ENCODE measurements around the gene IFT80.
A peak's percentile ranks its signal among the peaks of the same experiment; 100 is the strongest.

The IFT80 gene

DNA sequence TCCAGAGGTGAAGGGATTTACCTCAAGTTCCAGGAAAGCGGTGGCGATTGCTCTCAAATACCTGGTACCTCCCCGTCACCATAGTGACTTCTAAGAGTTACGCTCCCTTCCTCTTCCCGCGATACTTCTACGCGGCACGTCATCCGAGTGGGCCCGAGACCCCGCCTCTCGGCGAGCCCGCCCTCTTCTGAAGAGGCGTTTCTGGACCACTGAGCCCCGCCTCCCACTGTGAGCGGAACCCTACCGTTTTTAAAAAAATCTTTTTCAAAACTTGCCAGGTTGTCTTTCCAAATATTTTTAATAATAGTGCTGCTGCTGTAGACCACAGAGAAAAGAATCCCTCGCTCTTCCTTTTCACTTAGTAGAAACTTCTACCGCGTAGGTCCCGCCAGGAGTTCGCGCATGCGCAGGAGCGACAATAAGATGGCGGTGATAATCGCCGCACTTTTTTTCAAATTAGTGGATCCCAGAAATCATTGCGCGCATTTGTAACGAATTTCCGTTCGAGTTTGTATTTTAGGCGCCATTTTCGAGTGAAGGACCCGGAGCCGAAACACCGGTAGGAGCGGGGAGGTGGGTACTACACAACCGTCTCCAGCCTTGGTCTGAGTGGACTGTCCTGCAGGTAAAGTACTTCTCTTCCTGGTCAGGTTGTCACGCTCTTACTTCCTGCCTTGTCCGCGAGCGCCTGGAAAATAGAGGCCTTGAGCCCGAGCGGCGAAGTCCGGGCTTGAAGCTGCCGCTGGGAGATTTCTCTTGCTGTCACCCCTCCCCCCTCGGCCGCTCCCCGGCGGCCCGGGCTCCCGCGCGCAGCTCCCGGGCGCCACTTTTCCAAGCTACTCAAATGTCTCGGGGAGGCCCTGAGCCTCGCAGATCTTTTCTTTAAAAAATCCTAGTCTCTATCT lies at the start of gene IFT80, which contains the start of gene SMC4:
IFT80 (minus strand) TSS at position 101 of the 905 bp plus-strand sequence. CDS start 14,625 bp downstream, outside the sequence.
SMC4 (plus strand) TSS at position 526 of the 905 bp plus-strand sequence. CDS start 1,177 bp downstream, outside the sequence.
- DNase-seq, result peak; percentile 96

- no peak for DNase-seq
These were observed 48.5 kb upstream of the IFT80 start for GRCh38 chr3:160447544-160447943.

DNA sequence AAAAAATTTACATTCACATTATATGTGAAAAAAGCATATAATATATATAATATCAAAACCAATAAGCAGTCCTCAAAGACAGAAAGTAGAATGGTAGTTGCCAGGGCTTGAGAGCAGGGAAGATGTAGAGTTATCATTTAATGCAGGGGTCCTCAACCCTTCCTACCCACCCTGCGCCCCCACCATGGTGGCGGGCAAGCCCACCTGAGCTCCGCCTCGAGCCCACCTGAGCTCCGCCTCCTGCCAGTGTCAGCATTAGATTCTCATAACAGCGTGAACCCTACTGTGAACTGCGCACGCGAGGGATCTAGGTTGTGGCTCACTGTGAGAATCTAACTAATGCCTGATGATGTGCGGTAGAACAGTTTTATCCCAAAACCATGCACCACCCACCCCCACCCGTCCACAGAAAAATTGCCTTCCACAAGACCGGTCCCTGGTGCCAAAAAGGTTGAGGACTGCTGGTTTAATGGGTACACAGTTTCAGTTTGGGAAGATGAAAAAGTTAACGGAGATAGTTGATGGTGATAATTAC lies 47.6 kb upstream of the IFT80 start:
- no peak for DNase-seq

DNA sequence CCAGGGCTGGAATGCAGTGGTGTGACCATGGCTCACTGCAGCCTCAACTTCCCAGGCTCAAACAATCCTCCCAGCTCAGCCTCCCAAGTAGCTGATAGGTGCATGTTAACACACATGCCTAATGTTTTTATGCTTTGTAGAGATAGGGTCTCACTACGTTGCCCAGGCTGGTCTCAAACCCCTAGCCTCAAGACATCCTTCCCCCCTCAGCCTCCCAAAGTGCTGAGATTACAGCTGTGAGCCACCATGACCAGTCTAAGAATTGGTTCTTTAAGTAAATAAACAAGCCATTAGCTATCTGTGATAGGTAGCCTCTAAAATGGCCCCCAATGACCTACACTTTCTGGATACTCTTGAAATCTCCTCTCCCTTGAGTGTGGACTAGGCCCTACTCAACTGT lies 46.8 kb upstream of the IFT80 start:
- DNase-seq, result no peak

DNA sequence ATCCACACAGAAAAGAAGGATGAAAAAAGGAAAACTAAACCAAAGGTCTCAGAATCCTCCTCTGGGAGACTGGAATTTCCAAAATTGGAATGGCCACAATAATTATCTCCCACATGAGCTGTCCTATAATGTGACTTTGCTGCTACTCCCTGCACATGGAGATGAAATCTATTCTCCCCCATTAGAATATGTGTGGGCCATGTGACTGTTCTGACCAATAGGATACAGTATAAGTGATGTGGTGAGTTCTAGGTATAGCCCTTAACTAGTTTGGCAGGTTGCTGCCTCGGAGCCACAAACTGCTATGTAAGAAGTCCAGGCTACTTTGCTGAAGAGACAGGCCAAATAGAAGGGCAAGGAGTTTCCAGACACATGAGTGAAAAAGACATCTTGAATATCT lies 45.4 kb upstream of the IFT80 start:
- no peak for DNase-seq

- no peak for DNase-seq
These were observed 41.7 kb upstream of the IFT80 start for GRCh38 chr3:160440687-160441086.

DNA sequence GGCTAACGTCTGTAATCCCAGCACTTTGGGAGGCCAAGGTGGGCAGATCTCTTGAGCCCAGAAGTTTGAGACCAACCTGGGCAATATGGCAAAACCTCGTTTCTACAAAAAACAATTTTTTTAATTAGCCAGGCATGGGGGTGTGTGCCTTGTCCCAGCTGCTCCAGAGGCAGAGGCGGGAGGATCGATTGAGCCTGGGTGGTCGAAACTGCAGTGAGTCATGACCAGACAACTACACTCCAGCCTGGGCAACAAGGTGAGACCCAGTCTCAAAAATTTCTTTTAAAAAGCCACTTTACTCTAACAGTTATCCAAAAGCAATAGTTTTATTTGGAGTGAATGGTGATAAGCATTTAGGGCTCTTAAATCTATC lies 38.0 kb upstream of the IFT80 start:
- DNase-seq, result no peak

GRCh38 chr3:160435747-160436146 lies 36.7 kb upstream of the IFT80 start:
- no peak for DNase-seq

DNA sequence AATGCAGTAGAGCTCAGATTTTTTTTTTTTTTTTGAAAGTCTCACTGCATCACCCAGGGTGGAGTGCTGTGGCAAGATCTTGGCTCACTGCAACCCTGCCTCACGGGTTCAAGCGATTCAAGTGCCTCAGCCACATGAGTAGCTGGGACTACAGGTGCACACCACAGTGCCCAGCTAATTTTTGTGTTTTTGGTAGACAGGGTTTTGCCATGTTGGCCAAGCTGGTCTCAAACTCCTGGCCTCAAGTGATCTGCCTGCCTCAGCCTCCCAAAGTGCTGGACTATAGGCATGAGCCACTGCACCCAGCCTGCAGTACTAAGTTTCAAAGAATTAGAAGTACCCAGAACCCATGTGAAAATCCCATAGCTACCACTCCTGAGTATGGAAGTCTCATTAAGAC lies 36.1 kb upstream of the IFT80 start:
- DNase-seq, result no peak

DNA sequence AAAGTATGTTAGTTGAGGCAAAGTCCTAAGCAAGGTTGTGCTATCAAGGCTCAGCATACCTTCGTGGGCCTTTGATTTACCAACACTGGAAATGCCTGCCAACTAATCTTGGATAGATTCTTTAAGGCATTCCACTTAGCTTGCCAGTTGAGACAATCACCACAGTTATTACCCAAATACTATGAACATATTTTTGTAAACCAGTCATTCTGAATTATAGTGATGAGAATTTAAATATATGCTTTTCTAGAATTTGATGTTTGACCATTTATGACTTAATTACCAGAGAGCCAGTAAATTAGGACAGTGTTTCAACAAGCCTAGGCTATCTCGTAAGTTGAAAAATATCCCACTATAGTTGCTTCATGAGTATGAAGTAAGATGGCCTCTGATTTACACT lies 35.0 kb upstream of the IFT80 start:
- DNase-seq, result no peak

DNA sequence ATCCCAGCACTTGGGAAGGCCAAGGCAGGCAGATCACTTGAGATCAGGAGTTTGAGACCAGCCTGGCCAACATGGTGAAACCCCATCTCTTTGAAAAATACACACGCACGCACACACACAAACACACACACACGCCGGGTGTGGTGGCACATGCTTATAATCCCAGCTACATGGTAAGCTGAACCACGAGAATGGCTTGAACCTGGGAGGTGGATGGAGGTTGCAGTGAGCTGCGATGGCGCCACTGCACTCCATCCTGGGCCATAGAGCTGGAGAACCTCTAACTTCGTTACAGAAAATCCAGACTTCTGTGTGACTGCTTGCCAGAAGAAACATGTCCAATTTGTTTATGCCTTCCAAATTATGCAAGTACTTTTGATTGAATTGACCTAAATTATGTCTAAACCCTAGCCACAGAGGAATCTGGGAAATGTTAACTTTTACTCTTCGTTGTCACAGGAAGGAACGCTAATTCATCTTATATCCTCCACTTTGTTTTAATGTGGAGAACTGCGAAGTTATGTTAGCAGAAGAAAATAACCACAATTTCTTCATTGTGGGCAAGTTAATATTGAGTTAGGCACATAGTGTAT lies 28.9 kb upstream of the IFT80 start:
- DNase-seq, result no peak

- no peak for DNase-seq
These were observed 18.3 kb upstream of the IFT80 start for GRCh38 chr3:160417311-160417710.

DNA sequence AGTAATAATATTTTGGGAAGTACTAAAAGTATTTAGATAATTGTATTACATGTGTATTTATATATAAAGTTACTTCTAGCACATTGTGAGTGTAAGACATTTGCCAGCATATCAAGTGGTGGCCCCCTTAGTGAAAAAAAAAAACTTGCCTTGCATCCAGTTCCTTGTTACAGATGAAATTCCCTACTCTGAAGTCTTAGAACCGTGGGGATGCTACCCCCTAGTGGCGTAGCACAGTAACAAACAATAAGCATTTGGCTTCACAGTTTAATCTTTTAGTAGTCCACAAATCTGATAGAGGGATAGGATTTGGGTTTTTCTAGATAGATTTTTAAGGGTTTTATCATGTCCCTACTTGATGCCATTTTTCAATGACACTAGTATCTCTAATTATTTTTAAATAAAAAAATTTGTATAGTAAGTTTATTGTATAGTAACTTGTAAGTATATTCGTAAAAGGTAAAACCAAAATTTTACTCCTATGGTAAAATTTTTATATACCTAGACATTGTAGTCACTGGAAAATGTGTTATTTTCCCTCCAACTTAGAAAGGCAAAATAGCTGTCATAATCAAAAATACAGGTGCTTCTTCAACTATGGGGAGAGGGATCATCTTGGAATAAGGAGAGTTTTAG lies 14.7 kb upstream of the IFT80 start:
- peak; percentile 72 for DNase-seq

GRCh38 chr3:160412477-160412876 lies 13.5 kb upstream of the IFT80 start:
- no peak for DNase-seq

DNA sequence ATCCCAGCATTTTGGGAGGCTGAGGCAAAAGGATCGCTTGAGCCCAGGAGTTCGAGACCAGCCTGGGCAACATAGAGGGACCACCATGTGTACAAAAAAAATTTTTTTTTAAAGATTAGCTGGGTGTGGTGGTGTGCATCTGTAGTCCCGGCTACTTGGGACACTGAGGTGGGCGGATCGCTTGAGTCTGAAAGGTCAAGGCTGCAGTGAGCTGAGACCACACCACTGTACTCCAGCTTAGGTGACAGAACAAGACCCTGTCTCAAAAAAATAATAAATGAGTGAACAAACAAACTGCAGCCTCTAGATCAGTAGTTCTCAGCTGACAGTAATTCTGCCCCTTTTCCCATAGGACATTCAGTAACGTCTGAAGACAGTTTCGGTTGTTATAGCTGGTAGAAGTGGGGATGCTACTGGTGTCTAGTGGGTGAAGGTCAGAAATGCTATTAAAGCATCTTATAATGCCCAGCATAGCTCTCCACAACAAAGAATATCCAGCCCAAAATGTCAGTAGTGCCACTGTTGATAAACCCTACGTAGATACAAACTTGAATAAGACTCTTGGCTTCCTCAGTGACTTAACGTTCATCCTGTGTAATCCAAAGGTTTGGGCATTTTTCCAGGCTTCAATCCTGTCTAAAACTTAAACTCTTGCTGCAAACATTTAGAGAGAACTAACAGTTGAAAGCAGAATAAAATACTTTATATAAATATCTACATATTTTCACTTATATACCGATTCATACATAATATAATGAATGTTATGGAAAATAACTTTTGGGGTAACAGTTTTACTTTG lies 11.0 kb upstream of the IFT80 start:
- no peak for DNase-seq

DNA sequence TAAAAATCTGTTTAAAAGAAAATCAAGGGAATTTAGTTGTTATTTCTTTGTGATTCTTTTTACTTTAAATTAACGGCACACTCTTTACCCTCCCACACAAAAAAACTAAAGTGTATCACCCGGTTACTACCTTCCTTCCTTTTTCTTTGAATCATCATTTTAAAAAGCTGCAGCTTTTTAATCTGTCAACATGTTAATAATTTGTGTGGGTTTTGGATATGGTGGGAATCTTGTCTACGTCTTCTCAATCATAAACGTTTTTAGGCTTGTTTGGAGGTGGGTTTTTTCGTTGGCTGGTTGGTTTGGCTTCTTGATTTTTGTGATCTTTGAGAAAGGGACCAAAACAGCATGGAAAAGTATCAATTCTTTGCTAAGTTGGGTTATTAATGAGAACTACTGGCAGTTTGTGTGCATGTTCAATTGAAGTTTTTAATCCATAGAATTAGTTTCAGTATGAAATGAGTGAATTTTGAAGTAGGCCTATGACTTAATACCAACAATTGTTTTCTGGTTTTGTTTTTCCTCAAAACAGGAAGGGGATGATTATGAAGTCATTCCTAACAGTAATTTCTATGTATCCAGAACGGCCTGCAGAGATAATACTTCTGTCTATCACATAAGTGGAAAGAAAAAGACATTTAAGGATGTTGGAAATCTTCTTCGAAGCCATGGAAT lies 4.9 kb upstream of the IFT80 start:
- no peak for DNase-seq

GRCh38 chr3:160403028-160403545 lies 4.1 kb upstream of the IFT80 start:
- DNase-seq, result peak; percentile 39

GRCh38 chr3:160402221-160403027 lies 3.4 kb upstream of the IFT80 start:
- no peak for DNase-seq

DNA sequence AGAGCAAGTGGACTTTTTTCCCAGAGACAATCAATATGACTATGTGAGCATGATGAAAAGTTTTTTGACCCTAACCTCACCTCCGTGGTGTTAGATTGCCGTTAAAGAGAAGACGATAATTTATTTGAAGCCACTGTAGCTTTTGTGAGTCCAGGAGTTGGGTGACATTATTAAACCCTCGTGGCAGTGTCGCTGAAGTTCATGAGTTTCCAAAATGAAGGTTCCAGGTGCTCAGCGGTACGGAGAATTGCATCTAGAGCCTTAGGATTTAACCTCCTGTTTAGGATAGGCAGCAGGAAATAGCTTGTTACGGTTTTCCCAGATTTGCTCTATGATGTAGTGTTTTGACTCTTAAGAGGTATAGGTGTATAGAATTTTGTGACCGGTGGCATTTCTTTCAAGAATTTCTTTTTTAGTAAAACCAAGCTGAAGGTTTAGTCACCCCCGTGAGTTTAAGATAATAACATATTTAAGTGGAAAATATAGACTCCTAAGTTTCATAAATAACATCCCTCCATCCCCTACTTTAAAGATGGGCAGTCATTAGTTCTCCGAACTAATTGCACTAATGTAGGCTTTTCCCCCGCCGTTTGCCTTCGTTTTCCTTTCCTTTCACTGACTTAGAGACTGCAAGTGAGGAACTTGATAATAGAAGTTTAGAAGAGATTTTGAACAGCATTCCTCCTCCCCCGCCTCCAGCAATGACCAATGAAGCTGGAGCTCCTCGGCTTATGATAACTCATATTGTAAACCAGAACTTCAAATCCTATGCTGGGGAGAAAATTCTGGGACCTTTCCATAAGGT lies 2.5 kb upstream of the IFT80 start:
- DNase-seq, result no peak

GRCh38 chr3:160400702-160401150 lies 1.7 kb upstream of the IFT80 start:
- no peak for DNase-seq

All from NCI-H1436 treated with DMSO at 0.1 percent for 48 hours (cell line).